GM19240 (cell line): ENCODE data around the gene TMIGD2.
A peak's percentile ranks its signal among the peaks of the same experiment; 100 is the strongest.
"Not testable (repeated sequence)": the region's sequence is repeated elsewhere in the genome, so short reads cannot be mapped to it uniquely, and the experiment has no call there.

ENCODE experiments used
- DNase-seq: peaks from one replicate; pipeline ENCODE4 v3.0.0; 2011; ENCODE audit warnings: low spot score; ENCODE audit not compliant: insufficient read length

The TMIGD2 gene

DNA sequence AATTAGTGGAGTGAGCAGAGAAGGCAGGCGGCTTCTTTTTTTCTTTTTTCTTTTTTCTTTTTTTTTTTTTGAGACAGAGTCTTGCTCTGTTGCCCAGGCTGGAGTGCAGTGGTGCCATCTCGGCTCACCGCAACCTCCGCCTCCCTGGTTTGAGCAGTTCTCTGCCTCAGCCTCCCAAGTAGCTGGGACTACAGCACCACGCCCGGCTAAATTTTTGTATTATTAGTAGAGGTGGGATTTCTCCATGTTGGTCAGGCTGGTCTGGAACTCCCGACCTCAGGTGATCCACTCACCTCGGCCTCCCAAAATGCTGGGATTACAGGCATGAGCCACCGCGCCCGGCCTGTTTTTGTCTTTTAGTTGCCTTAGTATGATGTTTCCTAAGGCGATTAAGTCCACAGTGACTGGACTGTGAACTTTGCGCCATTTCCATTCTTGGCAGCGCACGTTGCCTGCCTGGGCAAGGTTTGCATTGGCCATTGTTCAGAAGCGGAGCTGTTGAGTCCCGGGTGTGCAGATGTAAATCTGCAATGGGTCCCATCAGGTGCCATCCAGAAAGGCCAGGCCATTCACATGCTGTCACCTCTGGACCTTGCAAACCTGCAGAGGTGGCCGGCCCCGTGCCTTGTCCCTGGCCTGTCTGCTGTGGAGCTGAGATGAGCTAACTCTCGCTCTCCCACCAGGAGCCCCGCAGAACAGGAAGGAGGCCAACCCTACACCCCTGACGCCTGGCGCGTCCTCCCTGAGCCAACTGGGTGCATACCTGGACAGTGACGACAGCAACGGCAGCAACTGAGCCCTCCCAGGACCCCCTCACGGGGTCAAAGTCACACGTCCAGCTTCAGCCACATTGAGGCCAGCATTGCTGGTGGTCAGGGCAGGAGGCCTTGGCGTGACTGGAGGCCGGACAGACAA, 34.0 kb downstream of the TMIGD2 start:
- DNase-seq = no peak

DNA sequence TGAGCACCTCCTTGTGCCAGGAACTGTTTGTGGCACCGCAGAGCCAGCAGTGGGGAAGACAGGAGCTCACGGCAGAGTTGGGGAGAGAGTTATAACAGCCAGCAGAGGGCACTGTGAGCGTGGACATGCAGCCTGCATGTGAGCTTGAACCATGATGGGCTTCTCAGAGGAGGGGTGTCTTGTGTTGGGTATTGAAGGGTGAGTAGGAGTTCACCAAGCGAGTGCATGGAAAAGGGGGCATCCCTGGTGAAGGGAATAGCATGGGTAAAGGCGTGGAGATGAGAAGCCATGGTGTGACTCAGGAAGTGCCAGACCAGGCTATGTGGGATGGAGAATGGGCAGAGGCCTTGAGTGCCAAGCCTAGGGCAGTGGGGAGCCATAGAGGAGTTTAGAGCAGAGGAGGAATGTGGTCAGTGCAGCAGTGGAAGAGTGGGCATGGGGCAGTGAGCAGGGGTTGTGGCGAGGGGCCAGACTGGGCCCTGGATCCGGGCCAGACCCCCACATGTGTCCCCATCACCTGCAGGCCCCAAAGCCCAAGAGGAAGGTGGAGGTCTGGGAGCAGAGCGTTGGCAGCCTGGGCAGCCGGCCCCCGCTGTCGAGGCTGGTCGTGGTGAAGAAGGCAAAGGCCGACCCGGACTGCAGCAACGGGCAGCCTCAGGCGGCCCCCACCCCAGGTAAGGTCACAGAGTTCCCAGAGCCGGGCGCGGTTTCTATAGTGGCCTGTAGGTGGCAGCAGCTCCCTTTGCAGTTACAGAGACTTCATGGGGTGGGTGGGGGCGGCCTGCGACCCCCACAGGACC, 34.9 kb downstream of the TMIGD2 start:
- DNase-seq = peak; percentile 50

DNA sequence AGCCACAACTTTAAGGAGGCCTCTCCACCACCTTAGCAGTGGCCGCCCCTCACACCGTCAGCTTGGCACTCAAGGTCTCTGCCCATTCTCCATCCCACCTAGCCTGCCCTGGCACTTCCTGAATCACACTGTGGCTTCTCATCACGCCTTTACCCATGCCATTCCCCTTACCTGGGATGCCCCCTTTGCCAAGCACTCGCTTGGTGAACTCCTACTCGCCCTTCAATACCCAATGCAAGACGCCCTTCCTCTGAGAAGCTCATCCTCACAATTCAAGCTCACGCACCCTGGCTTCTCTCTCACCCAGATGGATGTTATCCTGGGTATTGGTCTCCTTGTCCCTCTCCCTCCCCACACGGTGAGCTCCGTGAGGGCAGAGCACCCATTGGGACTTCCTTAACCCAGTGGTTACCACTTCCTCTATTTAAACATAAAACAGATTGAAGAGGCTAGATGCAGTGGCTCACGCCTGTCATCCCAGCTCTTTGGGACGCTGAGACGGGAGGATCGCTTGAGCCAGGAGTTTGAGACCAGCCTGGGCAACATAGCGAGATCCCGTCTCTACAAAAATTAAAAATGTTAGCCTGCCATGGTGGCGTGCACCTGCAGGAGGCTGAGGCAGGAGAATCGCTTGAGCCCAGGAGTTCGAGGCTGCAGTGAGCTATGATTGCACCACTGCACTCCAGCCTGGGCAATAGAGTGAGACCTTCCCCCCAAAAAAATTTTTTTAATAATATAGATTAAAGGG, 35.8 kb downstream of the TMIGD2 start:
- DNase-seq = no peak

DNA sequence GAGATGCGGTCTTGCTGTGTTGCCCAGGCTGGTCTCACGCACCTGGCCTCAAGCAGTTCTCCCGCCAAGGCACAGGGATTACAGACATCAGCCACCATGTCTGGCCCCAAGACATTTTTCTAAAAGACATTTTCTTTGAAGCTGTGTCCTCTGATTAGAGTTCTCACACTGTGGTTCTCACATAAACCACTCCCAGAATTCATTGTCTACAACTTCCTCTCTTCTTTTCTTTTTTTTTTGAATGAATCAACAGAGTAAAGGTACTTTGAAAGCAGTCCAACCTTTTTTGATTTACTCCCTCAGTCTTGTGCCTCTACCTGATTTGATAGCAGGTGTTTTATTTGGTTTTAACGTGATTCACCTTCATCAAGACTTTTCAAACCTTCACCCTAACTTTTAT, 37.4 kb downstream of the TMIGD2 start:
- no peak for DNase-seq

DNA sequence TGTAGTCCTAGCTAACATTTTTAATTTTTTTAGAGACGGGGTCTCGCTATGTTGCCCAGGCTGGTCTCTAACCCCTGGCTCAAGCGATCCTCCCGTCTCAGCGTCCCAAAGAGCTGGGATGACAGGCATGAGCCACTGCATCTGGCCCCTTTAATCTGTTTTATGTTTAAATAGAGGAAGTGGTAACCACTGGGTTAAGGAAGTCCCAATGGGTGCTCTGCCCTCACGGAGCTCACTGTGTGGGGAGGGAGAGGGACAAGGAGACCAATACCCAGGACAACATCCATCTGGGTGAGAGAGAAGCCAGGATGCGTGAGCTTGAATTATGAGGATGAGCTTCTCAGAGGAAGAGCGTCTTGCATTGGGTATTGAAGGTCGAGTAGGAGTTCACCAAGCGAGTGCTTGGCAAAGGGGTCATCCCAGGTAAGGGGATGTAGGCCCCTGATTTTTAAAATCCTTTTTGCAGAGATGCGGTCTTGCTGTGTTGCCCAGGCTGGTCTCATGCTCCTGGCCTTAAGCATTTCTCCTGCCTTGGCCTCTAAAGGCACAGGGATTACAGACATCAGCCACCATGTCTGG, 41.5 kb downstream of the TMIGD2 start:
- no peak for DNase-seq

DNA sequence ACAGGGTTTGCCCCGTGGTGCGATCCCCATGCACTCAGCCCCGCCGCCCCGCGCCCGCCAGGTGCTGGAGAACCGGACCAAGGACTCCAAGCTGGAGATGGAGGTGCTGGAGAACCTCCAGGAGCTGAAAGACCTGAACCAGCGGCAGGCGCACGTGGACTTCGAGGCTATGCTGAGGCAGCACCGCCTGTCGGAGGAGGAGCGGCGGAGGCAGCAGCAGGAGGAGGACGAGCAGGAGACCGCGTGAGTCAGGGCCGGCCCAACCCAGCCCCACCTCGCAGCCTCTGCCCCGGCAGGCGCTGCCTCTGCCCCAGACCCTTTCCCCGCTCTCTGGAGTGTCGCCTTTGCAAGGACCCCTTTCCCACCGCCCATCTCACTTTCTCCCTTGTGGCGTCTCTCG, 44.0 kb downstream of the TMIGD2 start:
- no peak for DNase-seq

DNA sequence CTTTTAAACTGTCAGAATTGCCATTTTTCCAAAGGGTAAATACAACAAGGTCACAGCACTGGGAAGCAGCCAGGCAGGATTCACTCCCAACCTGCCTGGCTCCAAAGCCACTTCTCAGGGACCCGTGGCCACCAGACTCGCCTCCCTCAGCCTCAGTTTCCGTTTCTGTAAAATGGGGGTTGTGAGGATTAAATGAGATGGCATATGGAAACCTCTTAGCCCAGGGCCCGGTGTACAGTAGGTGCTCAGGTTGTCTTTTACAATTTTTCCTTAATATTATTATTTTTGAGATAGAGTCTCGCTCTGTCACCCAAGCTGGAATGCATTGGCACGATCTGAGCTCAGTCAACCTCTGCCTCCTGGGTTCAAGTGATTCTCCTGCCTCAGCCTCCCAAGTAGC, 45.2 kb downstream of the TMIGD2 start:
- DNase-seq = no peak

DNA sequence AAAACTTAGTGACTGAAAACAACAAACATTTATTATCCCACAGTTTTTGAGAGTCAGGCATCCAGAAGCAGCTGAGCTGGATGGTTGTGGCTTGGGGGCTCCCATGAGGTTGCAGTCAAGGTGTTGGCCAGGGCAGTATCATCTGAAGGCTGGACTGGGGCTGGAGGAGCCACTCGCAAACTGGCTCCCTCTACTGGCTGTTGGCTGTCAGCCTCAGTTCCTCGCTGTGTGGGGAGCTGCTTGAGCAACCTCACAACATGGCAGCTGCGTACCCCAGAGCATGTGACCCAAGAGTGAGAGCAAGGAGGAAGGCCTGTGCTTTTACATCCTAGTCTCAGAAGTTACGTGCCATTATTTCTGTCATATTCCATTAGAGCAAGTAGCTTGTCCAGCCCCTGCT, 45.6 kb downstream of the TMIGD2 start:
- DNase-seq = no peak

DNA sequence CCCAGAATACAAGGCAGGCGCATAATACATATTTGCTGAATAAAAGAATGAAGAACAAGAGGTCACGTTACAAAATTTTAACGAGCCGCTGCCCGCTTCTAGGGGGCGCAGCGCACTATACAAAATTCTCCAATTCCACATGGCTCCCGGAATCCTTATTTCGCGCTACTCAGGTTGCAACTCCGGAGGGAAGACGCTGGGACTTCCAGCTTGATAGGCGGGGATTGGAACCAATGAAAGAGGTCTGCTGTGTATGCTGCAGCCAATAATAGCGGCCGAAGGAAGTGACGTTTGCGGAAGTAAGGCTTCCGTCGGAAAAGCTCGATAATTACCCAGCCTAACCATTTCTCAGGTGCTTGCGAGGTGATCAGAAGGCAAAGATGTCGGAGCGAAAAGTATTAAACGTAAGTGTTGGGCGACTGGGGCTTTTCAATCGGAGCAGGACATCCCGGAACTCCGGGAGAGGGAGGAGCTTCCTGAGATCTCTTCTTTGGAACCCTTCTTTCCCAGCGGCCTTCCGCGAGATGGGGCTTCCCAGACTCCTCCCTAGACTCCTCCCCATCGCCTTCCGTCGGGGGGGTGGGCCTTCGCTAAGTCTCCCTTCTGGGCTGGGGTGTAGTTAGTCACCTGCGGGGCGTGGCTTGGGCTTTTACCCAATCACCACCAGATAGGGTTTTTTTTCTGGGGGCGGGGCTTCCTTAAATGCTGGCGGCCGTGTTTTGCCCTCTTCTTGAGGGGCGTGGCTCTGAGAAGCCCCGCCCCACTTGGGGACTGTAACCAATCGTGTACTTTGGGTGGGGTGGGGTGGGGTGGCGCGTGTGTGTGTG, 55.2 kb downstream of the TMIGD2 start, which contains the start of gene YJU2:
TSS of gene YJU2 (plus strand) at position 314 of the 827 bp plus-strand sequence. CDS start at position 381, 67 bp downstream.
- DNase-seq = peak; percentile 99

DNA sequence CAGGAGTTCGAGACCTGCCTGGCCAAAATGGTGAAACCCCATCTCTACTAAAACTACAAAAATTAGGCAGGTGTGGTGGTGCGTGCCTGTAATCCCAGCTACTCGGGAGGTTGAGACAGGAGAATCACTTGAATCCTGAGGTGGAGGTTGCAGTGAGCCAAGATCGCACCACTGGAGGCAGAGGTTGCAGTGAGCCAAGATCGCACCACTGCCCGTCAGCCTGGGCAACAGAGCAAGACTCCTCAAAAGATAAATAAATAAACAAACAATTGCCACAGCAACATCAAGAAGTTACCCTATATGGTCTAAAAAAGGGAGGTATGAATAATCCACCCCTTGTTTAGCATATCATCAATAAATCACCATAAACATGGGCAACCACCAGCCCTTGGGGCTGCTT, 56.3 kb downstream of the TMIGD2 start:
- DNase-seq = not testable (repeated sequence)
